Adrenal gland (tissue), 12 donors: ENCODE data around the gene FAM118A. TPM values are rescaled to one million over a fixed set of nuclear protein-coding genes. Genes with fewer than 3 reads are reported as not detected.

Source experiments
- DNase-seq, 7 donors: peaks; one replicate each; pipeline ENCODE4 v3.0.0-alpha.2; 2019 to 2020
- H3K27ac ChIP-seq, 5 donors: fragments of 200-600 bp; sonication (generic) in 4 of 5; 1 replicate in 3 of 5; 2 replicates in 2 of 5; pipeline versions ENCODE4 v1.5.1 to v1.8.0; 2016 to 2020; ENCODE audit warnings: mild to moderate bottlenecking in 1 of 5
- H3K27me3 ChIP-seq: fragments of 200-600 bp; 2 replicates; pipeline ENCODE4 v1.8.0; 2021
- H3K36me3 ChIP-seq, 2 donors: fragments of 200-600 bp; replicated peaks in 1 of 2; 1 replicate in 1 of 2; 2 replicates in 1 of 2; pipeline versions ENCODE4 v1.5.1 to v1.8.0; 2018 to 2022
- H3K4me1 ChIP-seq, 2 donors: fragments of 200-600 bp; replicated peaks in 1 of 2; 1 replicate in 1 of 2; 2 replicates in 1 of 2; pipeline versions ENCODE4 v1.5.1 to v1.8.0; 2018 to 2021
- H3K4me3 ChIP-seq, 4 donors: fragments of 200-600 bp; sonication (generic) in 3 of 4; one replicate each; pipeline ENCODE4 v1.5.1; 2016 to 2018
- H3K9me3 ChIP-seq, 3 donors: fragments of 200-600 bp; sonication (generic) in 1 of 3; replicated peaks in 1 of 3; 1 replicate in 2 of 3; 2 replicates in 1 of 3; pipeline versions ENCODE4 v1.5.1 to v1.8.0; 2016 to 2021
- CTCF ChIP-seq, 6 experiments: fragments of 450-650 bp in 4 of 6; fragments of 200-600 bp in 2 of 6; sonication (generic) in 1 of 6; IDR thresholded peaks; 1 replicate in 5 of 6; 2 replicates in 1 of 6; pipeline versions ENCODE4 v1.5.1 to v1.8.0; 2016 to 2021; ENCODE audit warnings: antibody characterized with exemption in 6 of 6, mild to moderate bottlenecking in 2 of 6, moderate library complexity in 1 of 6
- POLR2A ChIP-seq, 2 donors: fragments of 450-650 bp; IDR thresholded peaks; one replicate each; pipeline ENCODE4 v1.6.1; 2017; ENCODE audit warnings: antibody characterized with exemption in 2 of 2, mild to moderate bottlenecking in 2 of 2, moderate library complexity in 1 of 2
- WGBS, 4 donors: extraction: QIAGEN DNeasy Blood & Tissue Kit in 2 of 4; methylation state at CpG; one replicate each; pipeline versions ENCODE4 v1.1.5 to v1.1.7; 2013 to 2017; 5-methylcytosine and 5-hydroxymethylcytosine counted together
- intact Hi-C, 2 donors: fragments of 100-400 bp; cut with DNase I; formaldehyde crosslinking; loops; one replicate each; pipeline versions ENCODE4 v1.14.1 to v1.15.0; 2022 to 2023
- polyA plus RNA-seq, 3 donors: library from polyadenylated mRNA; stranded (reverse); fragments of 200-250 nt in 2 of 3; fragments of 350-450 nt in 1 of 3; fragmentation: Illumina TruSeq in 1 of 3; extraction: RNeasy Lipid Tissue Mini Kit (QIAGEN cat#74804) in 1 of 3; gene quantifications; one replicate each; pipeline ENCODE4 v1.2.3, GENCODE V29; 2013 to 2014
- total RNA-seq, 9 donors: library from RNA; depleted of rRNA in 4 of 9; stranded (reverse); fragments of >200 nt in 4 of 9; fragments of 120-200 nt in 1 of 9; fragmentation: NEBNext Ultra II Directional in 1 of 9; extraction: Animal tissue kit (Norgen Biotek cat#: 25700) in 1 of 9; gene quantifications; one replicate each; pipeline versions ENCODE4 v1.1.0 to v1.2.4, GENCODE V29; 2013 to 2023
- donor health status: healthy with polysubstance abuse.
- donor health status: Bipolar disorder and iron deficiency.
- donor health status: DM: yes; HTN: yes; CAD: no.
- donor health status: DM: no; HTN: no; CAD: no.
- donor health status: DM: no; HTN: no; CAD: no.
- donor health status: DM: yes; HTN: yes; CAD: no.

Gene FAM118A
- total and polyA plus RNA-seq, 12 donors, result 6.8 to 101 (median 17.5) TPM

- intact Hi-C loops, result no loop called here
- Histone ChIP-seq H3K27me3 (no peaks in the 10 kb centered on the region), H3K36me3 (no peaks in the 10 kb centered on the region), H3K9me3 (no peaks in the 10 kb centered on the region), H3K4me1 (peaks cover 0 to 7% of the 10 kb centered on the region in 2 donors), H3K4me3 (no peak overlapping the region), H3K27ac (no peak overlapping the region)
- TF ChIP-seq CTCF (IDR thresholded peaks at IDR 0.05), result no peak
- TF ChIP-seq POLR2A (IDR thresholded peaks at IDR 0.05), result no peak
- DNase-seq, result no peak
- 69 to 85% (median 78%) methylated on average over 6 to 9 of the region's 9 CpGs for WGBS, 4 donors
Observed at GRCh38 chr22:45278125-45278524, 31.6 kb upstream of the FAM118A start.

GRCh38 chr22:45280587-45280980 lies 29.1 kb upstream of the FAM118A start:
- TF ChIP-seq CTCF (IDR thresholded peaks at IDR 0.05) (no peak), POLR2A (IDR thresholded peaks at IDR 0.05) (no peak)
- peaks cover 0 to 18% of the 10 kb centered on the region in 2 donors for H3K4me1 ChIP-seq
- H3K9me3 ChIP-seq, result no peaks in the 10 kb centered on the region
- intact Hi-C loops, result no loop called here
- H3K36me3 ChIP-seq, result no peaks in the 10 kb centered on the region
- H3K27ac ChIP-seq, result peak overlapping the region in 2 of 5 donors; percentile 44 to 74
- 82 to 99% (median 93%) methylated on average over 3 of the region's 3 CpGs for WGBS, 4 donors
- no peak overlapping the region for H3K4me3 ChIP-seq
- peaks cover 5% of the 10 kb centered on the region for H3K27me3 ChIP-seq
- no peak for DNase-seq

- DNase-seq, result no peak
- no peak overlapping the region for H3K4me3 ChIP-seq
- TF ChIP-seq POLR2A (IDR thresholded peaks at IDR 0.05), result no peak
- no peak for TF ChIP-seq CTCF (IDR thresholded peaks at IDR 0.05)
- H3K9me3 ChIP-seq, result no peaks in the 10 kb centered on the region
- H3K27me3 ChIP-seq, result peaks cover 5% of the 10 kb centered on the region
- peaks cover 0 to 18% of the 10 kb centered on the region in 2 donors for H3K4me1 ChIP-seq
- intact Hi-C loops, result no loop called here
- no peak overlapping the region for H3K27ac ChIP-seq
- WGBS, 4 donors, result 66 to 79% (median 70%) methylated on average over 3 of the region's 3 CpGs
- no peaks in the 10 kb centered on the region for H3K36me3 ChIP-seq
Observed at GRCh38 chr22:45281010-45281409, 28.7 kb upstream of the FAM118A start.

GRCh38 chr22:45284705-45285262 lies 24.9 kb upstream of the FAM118A start, which contains the start of gene UPK3A:
Gene UPK3A (plus strand): TSS chr22:45284949. CDS start chr22:45285014, 65 bp downstream.
- no peaks in the 10 kb centered on the region for H3K9me3 ChIP-seq
- 7 to 26% (median 10%) methylated on average over 9 to 46 of the region's 46 CpGs for WGBS, 4 donors
- H3K27ac ChIP-seq, result no peak within 1 kb of the TSS
- H3K4me3 ChIP-seq, result peak within 1 kb of the TSS in 1 of 4 donors; percentile 34
- TF ChIP-seq POLR2A (IDR thresholded peaks at IDR 0.05), result no peak
- no peak for TF ChIP-seq CTCF (IDR thresholded peaks at IDR 0.05)
- peak; percentile 53 to 81 (median 65) for DNase-seq
- peaks cover 5% of the 10 kb centered on the region for H3K27me3 ChIP-seq
- peaks cover 0 to 18% of the 10 kb centered on the region in 2 donors for H3K4me1 ChIP-seq
- intact Hi-C loops, result no loop called here
- H3K36me3 ChIP-seq, result no peaks in the 10 kb centered on the region
